HG02642 (cell line): ENCODE results near the gene NRSN2.

Experiments
- ATAC-seq: cut with Tn5 transposase; IDR thresholded peaks from one replicate; pipeline ENCODE4 v1.9.1; 2021; ENCODE audit warnings: mild to moderate bottlenecking; ENCODE audit not compliant: unreplicated experiment, poor library complexity

Gene NRSN2, protein sequence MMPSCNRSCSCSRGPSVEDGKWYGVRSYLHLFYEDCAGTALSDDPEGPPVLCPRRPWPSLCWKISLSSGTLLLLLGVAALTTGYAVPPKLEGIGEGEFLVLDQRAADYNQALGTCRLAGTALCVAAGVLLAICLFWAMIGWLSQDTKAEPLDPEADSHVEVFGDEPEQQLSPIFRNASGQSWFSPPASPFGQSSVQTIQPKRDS

DNA sequence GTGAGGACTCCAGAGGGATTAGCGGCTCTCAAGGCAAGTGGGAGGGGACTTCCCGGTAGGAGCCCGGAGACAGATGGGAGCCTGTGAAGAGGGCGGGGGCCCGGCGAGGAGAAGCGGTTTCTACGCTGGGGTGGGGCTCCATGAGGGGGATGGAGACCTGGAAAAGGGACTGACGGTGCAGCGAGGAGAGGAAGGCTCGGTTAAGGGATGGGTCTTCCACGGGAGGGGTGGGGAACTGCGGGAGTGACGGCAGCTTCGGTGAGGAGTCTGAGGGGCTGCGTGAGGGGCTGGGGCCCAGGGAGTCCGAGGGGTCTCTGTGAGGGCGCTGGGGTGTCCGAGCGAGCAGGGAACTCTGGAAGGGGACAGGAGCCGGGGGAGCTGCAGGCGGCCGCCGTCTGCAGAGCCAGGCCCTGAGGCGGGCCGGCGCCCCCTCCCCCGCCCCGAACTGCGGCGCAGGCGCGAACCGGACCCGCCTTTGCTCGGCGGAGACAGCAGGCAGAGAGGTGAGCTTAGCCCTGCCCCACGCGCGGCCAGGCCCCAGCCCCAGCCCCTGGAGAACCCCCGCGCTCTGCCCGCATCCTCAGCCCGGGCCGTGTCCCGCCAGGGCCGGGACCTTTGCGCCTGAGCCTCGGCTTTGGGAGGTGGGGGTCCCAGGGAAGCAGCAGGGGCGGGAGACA is at the start of gene NRSN2:
Gene NRSN2, plus strand, starts transcription at position 472 of the 677 bp plus-strand sequence. CDS start 2,533 bp downstream, outside the sequence.
- ATAC-seq: peak; percentile 38

DNA sequence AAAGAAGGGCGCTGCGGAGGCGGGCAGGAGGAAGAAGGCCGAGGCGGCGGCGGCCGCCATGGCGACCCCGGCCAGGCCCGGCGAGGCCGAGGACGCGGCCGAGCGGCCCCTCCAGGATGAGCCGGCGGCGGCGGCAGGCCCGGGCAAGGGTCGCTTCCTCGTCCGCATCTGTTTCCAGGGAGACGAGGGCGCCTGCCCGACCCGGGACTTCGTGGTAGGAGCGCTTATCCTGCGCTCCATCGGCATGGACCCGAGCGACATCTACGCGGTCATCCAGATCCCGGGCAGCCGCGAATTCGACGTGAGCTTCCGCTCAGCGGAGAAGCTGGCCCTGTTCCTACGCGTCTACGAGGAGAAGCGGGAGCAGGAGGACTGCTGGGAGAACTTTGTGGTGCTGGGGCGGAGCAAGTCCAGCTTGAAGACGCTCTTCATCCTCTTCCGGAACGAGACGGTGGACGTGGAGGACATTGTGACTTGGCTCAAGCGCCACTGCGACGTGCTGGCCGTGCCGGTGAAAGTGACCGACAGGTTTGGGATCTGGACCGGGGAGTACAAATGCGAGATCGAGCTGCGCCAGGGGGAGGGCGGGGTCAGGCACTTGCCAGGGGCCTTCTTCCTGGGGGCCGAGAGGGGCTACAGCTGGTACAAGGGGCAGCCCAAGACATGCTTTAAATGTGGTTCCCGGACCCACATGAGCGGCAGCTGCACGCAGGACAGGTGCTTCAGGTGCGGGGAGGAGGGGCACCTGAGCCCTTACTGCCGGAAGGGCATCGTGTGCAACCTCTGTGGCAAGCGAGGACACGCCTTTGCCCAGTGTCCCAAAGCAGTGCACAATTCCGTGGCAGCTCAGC is 48.8 kb upstream of the NRSN2 start:
- ATAC-seq: peak; percentile 30

DNA sequence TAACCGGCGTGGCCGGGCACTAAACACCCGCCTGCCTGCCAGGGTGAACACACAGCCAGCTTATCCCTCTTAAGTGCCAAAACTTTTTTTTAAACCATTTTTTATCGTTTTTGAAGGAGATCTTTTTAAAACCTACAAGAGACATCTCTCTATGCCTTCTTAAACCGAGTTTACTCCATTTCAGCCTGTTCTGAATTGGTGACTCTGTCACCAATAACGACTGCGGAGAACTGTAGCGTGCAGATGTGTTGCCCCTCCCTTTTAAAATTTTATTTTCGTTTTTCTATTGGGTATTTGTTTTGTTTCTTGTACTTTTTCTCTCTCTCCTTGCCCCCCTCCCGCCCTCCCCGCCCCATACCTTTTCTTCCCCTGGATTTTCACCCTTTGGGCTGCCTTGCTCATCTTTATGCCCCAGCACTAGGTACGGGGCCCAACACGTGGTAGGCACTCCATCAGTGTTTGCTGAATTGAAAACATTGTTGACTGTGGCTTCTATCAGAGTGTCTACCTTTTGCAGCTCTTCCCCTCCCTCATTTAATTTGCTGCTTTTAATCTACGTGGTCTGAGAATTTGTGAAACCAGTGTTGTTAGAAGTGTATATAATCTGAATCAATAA is 48.0 kb upstream of the NRSN2 start:
- ATAC-seq: no peak

DNA sequence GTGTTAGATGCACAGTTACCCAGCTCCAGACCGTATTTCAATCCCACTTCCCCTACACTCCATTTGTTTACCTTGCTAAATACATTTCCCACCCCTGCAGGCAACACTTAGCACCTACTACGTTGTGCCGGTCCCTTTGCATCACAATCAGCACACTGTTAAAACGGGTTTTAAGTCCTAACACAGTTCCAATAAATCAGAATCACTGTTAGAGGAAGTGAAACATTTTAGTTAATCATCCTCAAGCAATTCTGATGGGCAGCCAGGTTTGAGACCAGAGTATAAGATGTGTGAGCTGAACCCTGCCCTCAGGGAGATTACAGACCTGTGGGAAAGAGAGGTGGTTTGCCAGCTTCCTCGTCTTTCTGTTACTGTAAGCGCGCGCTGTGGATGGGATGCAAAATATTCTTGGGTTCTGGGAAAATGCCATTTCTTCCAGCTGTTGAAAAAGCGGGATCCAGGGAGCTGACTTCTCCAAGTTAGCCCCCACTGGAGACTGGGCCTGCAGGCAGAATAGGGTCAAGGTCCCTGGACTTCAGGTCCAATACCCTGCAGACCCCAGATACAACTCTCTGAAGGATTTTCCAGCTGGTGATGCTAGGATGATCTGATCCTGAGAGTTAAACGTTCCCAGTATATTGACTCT is 46.4 kb upstream of the NRSN2 start:
- no peak for ATAC-seq

DNA sequence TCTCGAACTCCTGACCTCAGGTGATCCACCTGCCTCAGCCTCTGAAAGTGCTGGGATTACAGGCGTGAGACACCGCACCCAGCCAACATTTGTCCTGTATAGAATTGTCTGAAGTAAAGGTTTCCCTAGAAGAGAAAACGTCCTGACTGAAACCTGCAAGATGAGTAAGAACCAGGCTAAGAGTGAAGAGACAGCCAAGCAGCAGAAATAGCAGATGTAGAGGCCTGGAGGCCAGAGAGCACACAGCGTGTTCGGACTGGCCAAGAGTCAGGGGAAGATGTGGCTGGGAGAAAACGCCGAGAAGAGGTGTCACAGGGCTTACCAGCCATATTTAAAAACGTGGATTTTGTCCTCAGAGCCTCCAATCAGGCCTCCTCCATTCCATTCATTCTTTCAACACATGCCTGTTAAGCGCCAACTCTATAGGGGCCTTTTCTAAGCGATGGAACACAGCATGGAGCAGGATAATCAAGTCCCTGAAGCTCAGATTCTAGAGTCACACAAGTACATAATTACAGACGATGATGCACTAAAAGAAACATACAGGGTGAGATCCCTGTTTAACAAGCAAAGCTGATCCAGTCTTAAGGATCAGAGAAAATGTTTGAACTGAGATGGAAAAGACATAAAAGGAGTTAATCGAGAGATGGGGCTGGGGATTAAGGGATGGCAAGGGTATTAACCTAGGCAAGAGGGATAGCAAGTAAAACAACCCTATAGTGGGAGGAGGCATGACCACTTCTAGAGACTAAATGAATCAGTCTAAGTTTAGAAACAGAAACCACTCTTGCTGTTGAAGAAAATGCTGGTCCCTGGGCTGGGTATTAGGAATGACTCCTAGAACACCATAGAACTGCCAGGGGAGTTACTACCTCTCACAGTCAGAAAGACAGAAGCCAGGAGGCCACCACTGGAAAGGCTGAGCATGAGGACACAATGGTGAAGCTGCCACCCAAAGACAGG is 44.7 kb upstream of the NRSN2 start:
- no peak for ATAC-seq

DNA sequence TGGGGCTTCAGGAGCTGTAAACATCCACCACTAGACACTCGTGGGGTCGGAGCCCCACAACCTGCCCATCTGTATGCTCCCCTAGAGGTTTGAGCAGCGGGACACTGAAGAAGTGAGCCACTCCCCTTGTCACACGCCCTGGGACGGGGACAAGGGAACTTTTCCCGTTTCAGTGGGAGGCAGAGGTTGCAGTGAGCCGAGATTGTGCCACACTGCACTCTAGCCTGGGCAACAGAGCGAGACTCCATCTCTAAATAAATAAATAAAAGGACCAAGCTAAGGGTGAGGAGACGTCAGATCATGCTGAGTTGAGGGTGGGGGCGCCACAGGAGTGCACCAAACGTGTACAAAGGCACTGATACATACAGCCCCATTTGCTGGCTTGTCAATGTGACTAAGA is 41.2 kb upstream of the NRSN2 start:
- ATAC-seq: no peak

DNA sequence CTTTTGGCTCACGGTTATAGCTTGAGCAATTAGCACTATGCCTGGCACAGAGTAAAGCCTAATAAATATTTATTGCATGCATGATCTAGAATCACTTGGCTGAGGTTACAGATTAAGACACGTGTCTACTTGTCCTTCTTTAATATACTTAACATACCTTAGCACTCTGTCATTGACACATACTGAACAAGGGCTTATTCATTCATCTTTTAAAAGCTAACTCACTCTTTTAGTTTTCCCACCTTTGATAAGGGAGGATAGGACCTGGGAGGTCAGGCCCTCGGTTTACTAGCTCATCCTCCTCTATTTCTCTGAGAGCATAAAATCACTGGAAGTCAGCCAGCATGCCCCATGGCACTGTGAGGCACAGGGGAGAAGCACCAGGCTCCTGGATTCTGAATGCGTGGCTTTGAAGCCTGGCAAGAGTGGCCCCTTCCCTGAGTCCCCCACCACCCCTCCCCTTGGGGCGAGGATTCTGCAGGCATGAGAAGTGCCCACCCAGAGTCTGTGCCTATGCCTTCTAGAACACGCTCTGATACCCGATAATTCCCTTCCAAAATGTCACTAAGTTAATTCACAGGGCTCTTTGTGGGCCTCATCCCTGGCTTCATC is 38.4 kb upstream of the NRSN2 start:
- ATAC-seq: no peak

DNA sequence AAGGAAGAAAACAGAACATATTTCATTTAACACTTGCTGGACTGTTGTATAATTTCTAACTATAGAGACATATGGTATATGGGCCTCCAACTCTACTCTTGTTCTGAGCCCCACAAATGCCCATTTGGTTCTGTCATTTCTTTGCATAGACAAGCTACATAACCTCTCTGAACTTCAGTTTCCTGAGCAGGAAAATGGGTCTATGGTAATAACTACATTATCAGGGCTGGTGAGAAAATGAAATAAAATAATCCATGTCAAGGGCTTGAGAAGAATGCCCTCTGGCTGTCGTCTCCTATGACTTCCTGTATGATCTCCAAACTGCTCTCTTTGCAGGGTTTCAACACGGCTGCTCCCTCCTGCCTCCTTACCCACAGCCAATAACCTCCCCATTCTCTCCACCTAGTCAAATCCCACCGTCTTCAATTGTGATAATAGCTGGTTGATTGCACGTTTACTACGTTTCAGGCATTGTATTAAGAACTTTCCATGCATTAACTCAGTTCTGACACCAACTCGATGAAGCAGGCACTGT is 37.5 kb upstream of the NRSN2 start:
- ATAC-seq: no peak

DNA sequence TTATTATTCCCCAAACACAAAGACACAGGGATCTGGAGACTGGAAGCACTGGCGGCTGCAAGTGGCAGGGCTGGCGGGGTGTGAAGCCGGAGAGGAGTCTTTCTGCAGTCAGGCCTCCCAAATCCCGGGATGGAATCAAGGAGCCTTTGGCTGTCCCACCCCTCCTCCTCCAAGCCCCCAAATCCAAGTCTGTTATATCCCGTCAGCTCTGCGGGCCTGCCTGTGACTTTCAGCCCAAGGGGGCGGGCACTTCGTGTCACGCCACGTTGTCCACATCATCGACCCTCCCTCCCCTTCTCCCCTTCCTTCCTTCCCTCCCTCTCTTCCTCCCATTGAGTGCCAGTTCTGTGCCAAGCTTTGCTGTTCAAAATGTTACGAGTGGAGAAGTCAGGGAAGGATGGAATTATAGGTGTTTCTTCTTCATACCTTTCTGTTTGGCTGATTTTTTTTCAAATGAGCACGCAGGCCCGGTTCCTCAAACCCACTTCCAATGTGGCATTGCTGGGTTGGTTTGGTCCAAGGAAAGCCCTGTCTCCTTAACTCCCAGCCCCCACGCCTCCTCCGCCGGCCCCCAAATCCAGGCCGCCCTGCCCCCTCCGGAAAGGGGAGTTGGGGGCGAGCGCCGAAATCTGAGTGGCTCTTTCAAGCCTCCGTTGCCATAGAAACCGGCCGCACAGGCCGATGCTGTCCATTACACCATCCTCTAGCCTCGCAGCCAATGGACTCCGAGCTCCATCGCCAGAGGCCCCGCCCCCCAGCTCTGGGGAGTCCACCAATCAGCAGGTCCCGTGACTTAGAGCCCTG is 36.9 kb upstream of the NRSN2 start:
- ATAC-seq: peak; percentile 100

DNA sequence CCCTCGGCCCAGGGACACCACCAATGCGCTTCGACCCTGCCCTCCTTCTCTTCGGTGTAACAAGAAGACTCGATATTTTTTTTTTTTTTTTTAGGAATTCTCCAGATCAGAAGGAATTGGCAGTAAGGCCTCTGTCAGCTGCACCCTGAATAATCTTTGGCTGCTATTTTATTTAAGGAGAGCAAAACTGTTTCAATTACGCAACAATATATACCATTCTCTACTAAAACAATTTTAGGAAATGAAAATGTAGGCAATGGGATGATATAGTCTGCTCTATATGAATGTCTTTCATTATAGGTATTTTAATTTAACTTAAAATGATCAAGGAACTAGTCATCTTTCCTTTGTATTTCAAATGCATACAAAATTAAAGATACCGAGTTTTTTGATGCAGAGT is 36.3 kb upstream of the NRSN2 start:
- no peak for ATAC-seq

DNA sequence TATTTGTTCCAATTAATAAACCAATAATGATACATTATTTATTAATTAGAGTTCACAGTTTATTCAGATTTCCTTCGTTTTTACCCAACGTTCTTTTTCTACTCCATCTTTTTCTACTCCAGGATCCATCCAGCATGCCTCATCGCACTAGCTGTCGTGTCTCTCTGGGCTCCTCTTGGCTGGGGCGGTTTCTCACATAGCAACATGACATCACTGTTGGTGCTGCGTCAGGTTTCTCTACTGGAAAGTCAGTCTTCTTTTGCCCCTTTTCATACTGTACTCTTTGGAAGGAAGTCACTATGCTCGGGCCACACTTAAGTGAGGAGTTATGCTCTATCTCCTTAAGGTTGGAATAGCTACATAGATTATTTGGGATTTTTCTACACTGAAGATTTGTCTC is 35.3 kb upstream of the NRSN2 start:
- ATAC-seq: no peak

DNA sequence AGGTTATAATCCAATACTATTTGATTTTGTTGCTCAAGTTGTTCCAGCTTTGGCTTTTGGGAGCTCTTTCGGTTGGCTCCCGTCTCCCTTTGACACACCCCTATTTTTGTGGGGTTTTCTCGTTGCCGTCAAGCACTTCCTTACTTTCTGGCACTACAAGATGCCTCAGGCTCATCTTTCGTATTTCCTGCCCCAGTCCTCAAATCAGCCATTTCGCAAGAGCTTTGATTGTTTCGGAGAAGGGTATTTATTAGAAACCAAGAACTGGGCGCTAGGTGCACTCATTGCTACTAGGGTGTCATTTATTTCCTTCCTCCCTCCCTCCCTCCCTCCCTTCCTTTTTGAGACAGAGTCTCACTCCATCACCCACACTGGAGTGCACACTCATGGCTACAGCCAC is 34.8 kb upstream of the NRSN2 start:
- no peak for ATAC-seq

DNA sequence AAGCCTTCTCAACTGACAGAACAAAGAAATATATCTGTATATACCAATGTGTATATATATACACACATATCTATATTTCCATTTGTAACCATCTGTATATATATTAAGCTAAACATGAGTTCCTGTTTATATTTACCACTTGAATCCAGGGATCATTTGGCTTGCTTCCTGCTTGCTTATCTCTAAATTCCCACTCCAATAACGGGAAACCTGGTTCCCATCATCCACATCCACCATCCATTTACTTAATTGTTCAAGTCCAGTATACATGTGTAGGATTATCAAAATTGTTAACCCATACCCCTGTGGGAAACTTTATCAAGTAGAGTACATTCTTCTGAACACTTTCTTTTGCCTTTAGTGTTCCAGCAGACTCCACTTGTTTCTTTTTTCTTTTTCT is 34.0 kb upstream of the NRSN2 start:
- ATAC-seq: no peak

DNA sequence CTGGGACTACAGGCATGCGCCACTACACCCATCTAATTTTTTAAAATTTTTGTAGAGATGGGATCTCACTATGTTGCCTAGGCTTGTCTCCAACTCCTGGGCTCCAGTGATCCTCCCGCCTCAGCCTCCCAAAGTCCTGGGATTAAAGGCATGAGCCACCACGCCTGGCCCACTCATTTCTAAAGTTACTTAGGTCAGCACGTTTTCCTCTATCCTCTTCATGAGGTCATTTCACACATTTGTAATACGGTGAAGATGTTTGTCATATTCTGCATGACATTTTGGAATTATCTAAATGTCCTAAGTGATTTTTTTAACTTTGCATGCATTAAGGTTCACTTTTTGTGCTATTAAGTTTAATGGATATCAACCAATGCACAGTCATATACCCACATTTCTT is 33.5 kb upstream of the NRSN2 start:
- ATAC-seq: no peak

DNA sequence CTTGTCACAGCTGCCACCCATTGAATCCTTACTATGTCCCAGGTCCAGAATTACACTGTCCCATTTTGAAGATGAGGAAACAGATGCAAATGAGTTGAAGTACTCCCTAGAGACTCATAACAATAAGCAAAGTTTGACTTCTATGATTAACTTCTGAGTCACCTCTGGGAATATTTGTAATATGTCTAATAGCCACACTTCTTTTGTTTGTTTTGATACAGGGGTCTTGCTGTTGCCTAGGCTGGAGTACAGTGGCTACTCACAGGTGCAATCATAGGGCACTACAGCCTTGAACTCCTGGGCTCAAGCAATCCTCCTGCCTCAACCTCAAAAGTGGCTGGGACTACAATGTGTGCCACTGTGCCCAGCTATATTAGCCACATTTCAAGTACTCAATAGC is 33.0 kb upstream of the NRSN2 start:
- no peak for ATAC-seq

DNA sequence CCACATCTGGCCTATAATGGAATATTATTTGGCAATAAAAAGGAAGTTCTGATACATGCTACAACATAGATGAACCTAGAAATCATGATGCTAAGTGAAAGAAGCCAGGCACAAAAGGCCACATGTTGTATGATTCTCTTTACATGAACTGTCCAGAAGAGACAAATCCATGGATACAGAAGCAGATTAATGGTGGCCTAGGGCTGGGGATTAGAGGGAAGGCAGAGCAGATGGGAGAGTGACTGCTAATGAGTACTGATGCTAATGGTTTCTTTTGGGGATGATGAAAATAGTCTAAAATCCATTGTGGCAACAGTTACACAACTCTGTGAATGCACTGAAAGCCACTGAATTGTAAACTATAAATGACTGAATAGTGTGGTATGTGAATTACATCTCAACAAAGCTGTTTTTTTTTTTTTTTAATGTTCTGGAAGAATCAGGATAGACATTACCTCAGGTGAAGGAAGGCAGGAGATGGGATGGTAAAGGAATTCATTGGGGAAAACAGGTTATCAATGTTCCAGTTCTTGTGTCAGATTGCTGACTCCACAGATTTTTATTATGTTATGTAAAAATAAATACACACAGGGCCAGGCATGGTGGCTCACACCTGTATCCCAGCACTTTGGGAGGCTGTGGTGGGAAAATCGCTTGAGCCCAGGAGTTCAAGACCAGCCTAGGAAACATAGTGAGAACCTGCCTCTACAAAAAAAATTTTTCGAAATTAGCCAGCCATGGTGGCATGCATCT is 30.4 kb upstream of the NRSN2 start:
- no peak for ATAC-seq
